GM10847 (cell line): ENCODE measurements around the gene TEAD1.

Experiments used
- POLR2A ChIP-seq: IDR thresholded peaks from 2 replicates; pipeline ENCODE4 v1.6.1; 2011; ENCODE audit not compliant: insufficient read length; ENCODE audit errors: extremely low read depth

TEAD1 gene

GRCh38 chr11:12786891-12787290 is 112.7 kb downstream of the TEAD1 start:
- TF ChIP-seq POLR2A: no peak

- no peak for TF ChIP-seq POLR2A
Observed at GRCh38 chr11:12787847-12788246, 113.6 kb downstream of the TEAD1 start.

GRCh38 chr11:12789054-12789453 is 114.8 kb downstream of the TEAD1 start:
- TF ChIP-seq POLR2A: no peak

- TF ChIP-seq POLR2A: no peak
Observed at GRCh38 chr11:12789596-12790215, 115.5 kb downstream of the TEAD1 start.

GRCh38 chr11:12790861-12791616 is 116.8 kb downstream of the TEAD1 start:
- no peak for TF ChIP-seq POLR2A

GRCh38 chr11:12792018-12792417 is 117.8 kb downstream of the TEAD1 start:
- TF ChIP-seq POLR2A: no peak

GRCh38 chr11:12792590-12792989 is 118.4 kb downstream of the TEAD1 start:
- TF ChIP-seq POLR2A: no peak

GRCh38 chr11:12793065-12793464 is 118.8 kb downstream of the TEAD1 start:
- no peak for TF ChIP-seq POLR2A

GRCh38 chr11:12793506-12793905 is 119.3 kb downstream of the TEAD1 start:
- no peak for TF ChIP-seq POLR2A

GRCh38 chr11:12794576-12795230 is 120.5 kb downstream of the TEAD1 start:
- TF ChIP-seq POLR2A: no peak

GRCh38 chr11:12797996-12798395 is 123.8 kb downstream of the TEAD1 start:
- TF ChIP-seq POLR2A: no peak

- no peak for TF ChIP-seq POLR2A
Observed at GRCh38 chr11:12798609-12799011, 124.4 kb downstream of the TEAD1 start.

- TF ChIP-seq POLR2A: no peak
Observed at GRCh38 chr11:12799334-12799835, 125.2 kb downstream of the TEAD1 start.

- no peak for TF ChIP-seq POLR2A
Observed at GRCh38 chr11:12800032-12800671, 125.9 kb downstream of the TEAD1 start.

GRCh38 chr11:12800871-12801270 is 126.7 kb downstream of the TEAD1 start:
- no peak for TF ChIP-seq POLR2A
